ENCODE results near the gene GSE1. TPM values are rescaled to one million over a fixed set of nuclear protein-coding genes. Genes with fewer than 3 reads are reported as not detected.
A peak's percentile ranks its signal among the peaks of the same experiment; 100 is the strongest.

The GSE1 gene
- total and polyA plus RNA-seq, 9 of the 15 experiments (the other 6 are each of a cell fraction or from before 2014, with no cell fraction given), result 12.2 to 244 (median 57.9) TPM

DNA sequence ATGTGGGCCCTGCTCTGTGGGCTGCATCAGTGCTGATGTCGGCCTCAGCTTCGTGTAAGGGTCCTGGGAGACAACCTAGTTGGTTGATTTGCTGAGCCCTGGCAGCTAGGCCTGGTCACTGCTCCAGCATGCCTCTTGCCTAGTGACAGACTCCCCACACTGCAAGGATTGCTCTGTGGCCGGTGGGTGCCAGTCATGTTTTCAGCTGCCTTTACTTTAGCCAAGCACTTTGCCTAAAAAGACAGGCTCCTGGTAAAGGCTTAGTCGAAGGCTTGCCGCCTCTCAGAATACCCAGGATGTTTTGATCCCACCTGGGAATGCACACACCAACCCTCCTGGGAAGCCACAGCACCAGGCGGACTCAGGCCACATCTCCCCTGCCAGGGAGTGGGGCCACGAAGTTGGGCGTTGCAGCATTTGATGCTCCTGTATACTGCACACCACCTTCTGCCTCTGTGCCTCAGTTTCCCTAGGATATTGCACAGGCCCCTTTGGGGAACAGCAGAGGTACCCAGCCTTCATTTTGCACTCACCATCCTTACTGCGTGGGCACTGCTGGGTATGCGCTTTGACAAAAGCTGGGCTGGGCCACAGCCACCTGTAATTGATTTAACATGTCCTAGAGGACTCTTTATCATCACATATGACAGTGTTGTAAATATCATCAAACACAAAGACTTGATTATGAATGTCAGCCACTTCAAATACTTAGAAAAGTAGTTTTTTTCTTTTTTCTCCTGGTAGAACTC, 55.7 kb downstream of the GSE1 start:
- no peak overlapping the region for H3K9ac ChIP-seq (ENCODE audit: insufficient read depth in 1 of 2, low read depth in 2 of 2, low read length in 2 of 2)
- H3K9me1 ChIP-seq (ENCODE audit: control insufficient read depth, insufficient read depth, low read length), result no peaks in the 10 kb centered on the region
- H3K4me2 ChIP-seq (ENCODE audit: insufficient read depth, low read length), result no peak overlapping the region
- DNase-seq (ENCODE audit: extremely low read depth in 1 of 4, low spot score in 3 of 4), result no peak
- peaks cover 16% of the 10 kb centered on the region; the same call in 1 of the 3 replicates for H3K79me2 ChIP-seq (ENCODE audit: control insufficient read depth, insufficient read depth, low read length)
- H3K27ac ChIP-seq (ENCODE audit: extremely low read depth, low read depth, low read length), result no peak overlapping the region
- peaks cover 97% of the 10 kb centered on the region for H3K36me3 ChIP-seq (ENCODE audit: control insufficient read depth, insufficient read depth, low read length)
- ATAC-seq, result no peak
- ChIA-PET CTCF (ENCODE audit: low intra/inter-chr PET ratio) (no interaction called here), POLR2A (interaction anchor here (0.8 to 1.1 kb wide), 6 partner anchors 8 to 53 kb away, joined by 3 to 6 read pairs (median 3); no protein-coding TSS in a partner anchor)
- no TSS peak for BruUV-seq (replicated peaks)
- H2AFZ ChIP-seq (ENCODE audit: low read depth, low read length), result no peak overlapping the region
- no peaks in the 10 kb centered on the region for H3K27me3 ChIP-seq (ENCODE audit: control insufficient read depth in 2 of 2, insufficient read depth in 2 of 2, low read length in 2 of 2)
- H3K4me3 ChIP-seq, result no peak overlapping the region
- H3K4me1 ChIP-seq (replicated peaks in 1 of 2; ENCODE audit: control insufficient read depth in 2 of 2, insufficient read depth in 2 of 2, low read length in 2 of 2), result peaks cover 0 to 1% of the 10 kb centered on the region in 2 experiments; a peak in 1 of 5 replicates
- intact Hi-C loops (cut with micrococcal nuclease), result no loop called here
- no peak for FAIRE-seq
- peaks cover 26% of the 10 kb centered on the region; the same call in 1 of the 2 replicates for H4K20me1 ChIP-seq (replicated peaks; ENCODE audit: control insufficient read depth, insufficient read depth, low read length)
- no peaks in the 10 kb centered on the region for H3K9me3 ChIP-seq (replicated peaks; ENCODE audit: control insufficient read depth, insufficient read depth, low read depth, low read length)
- 95% methylated on average over 10 of the region's 10 CpGs for WGBS (ENCODE audit: insufficient coverage, low coverage, missing lambda C conversion rate)
- in situ Hi-C loops (cut with MboI), result no loop called here
- TF ChIP-seq ZNF507 (tag; conservative IDR thresholded peaks at IDR 0.05) (no peak), POLR2G (IDR thresholded peaks at IDR 0.05; ENCODE audit: low read depth, low read length) (peak; percentile 62), BACH1 (tag; IDR thresholded peaks at IDR 0.05) (no peak), SP2 (IDR thresholded peaks at IDR 0.05; ENCODE audit: extremely low read depth, low read depth, low read length, poor library complexity, severe bottlenecking) (no peak), POLR2A (conservative IDR thresholded peaks at IDR 0.05) (0 out of 2 replicates have a peak, but pooled peaks have one; percentile 2), RBM22 (IDR thresholded peaks at IDR 0.05; ENCODE audit: low read depth, low read length, poor library complexity, severe bottlenecking) (peak; percentile 74), SREBF1 (IDR thresholded peaks at IDR 0.05; ENCODE audit: borderline replicate concordance, low read depth, low read length) (no peak)
- TF ChIP-seq, protein P1, sequence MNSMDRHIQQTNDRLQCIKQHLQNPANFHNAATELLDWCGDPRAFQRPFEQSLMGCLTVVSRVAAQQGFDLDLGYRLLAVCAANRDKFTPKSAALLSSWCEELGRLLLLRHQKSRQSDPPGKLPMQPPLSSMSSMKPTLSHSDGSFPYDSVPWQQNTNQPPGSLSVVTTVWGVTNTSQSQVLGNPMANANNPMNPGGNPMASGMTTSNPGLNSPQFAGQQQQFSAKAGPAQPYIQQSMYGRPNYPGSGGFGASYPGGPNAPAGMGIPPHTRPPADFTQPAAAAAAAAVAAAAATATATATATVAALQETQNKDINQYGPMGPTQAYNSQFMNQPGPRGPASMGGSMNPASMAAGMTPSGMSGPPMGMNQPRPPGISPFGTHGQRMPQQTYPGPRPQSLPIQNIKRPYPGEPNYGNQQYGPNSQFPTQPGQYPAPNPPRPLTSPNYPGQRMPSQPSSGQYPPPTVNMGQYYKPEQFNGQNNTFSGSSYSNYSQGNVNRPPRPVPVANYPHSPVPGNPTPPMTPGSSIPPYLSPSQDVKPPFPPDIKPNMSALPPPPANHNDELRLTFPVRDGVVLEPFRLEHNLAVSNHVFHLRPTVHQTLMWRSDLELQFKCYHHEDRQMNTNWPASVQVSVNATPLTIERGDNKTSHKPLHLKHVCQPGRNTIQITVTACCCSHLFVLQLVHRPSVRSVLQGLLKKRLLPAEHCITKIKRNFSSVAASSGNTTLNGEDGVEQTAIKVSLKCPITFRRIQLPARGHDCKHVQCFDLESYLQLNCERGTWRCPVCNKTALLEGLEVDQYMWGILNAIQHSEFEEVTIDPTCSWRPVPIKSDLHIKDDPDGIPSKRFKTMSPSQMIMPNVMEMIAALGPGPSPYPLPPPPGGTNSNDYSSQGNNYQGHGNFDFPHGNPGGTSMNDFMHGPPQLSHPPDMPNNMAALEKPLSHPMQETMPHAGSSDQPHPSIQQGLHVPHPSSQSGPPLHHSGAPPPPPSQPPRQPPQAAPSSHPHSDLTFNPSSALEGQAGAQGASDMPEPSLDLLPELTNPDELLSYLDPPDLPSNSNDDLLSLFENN (IDR thresholded peaks at IDR 0.05; ENCODE audit: low read depth in 2 of 2, low read length in 2 of 2), result no peak
